H9 (cell line): Measurements from ENCODE around the gene KRTAP1-4. TPM values are rescaled to one million over a fixed set of nuclear protein-coding genes. Genes with fewer than 3 reads are reported as not detected.
"Not testable (repeated sequence)": the region's sequence is repeated elsewhere in the genome, so short reads cannot be mapped to it uniquely, and the experiment has no call there.

Experiments used
- DNase-seq: peaks from one replicate; pipeline ENCODE4 v3.0.0-alpha.2; 2017
- H2AFZ ChIP-seq: one replicate; pipeline ENCODE4 v1.6.1; 2013; ENCODE audit warnings: mild to moderate bottlenecking, low read length, control low read depth, moderate library complexity
- H2AK5ac ChIP-seq: 2 replicates; pipeline ENCODE4 v1.6.1; 2013; ENCODE audit warnings: low read length, control low read depth, mixed read lengths; ENCODE audit not compliant: insufficient read length
- H2BK120ac ChIP-seq: one replicate; pipeline ENCODE4 v1.6.1; 2013; ENCODE audit warnings: low read depth, mild to moderate bottlenecking, low read length, control low read depth, inconsistent platforms; ENCODE audit not compliant: poor library complexity, severe bottlenecking
- H2BK12ac ChIP-seq: 2 replicates; pipeline ENCODE4 v1.6.1; 2013; ENCODE audit warnings: low read length, control low read depth, mixed read lengths, low read depth; ENCODE audit not compliant: insufficient read length
- H2BK15ac ChIP-seq: 2 replicates; pipeline ENCODE4 v1.6.1; 2013; ENCODE audit warnings: low read depth, low read length, control low read depth
- H2BK20ac ChIP-seq: one replicate; pipeline ENCODE4 v1.6.1; 2013; ENCODE audit warnings: low read depth, mild to moderate bottlenecking, low read length, control low read depth, inconsistent platforms; ENCODE audit not compliant: poor library complexity, severe bottlenecking
- H2BK5ac ChIP-seq: 2 replicates; pipeline ENCODE4 v1.6.1; 2013; ENCODE audit warnings: low read length, control low read depth, mixed read lengths; ENCODE audit not compliant: insufficient read length
- H3K14ac ChIP-seq: 2 replicates; pipeline ENCODE4 v1.6.1; 2013; ENCODE audit warnings: low read length, control low read depth; ENCODE audit not compliant: insufficient read depth
- H3K18ac ChIP-seq: 2 replicates; pipeline ENCODE4 v1.6.1; 2013; ENCODE audit warnings: low read depth, mild to moderate bottlenecking, mixed read lengths, low read length, control low read depth; ENCODE audit not compliant: insufficient read length
- H3K23ac ChIP-seq: 2 replicates; pipeline ENCODE4 v1.6.1; 2013; ENCODE audit warnings: low read length, control low read depth, mixed read lengths, low read depth; ENCODE audit not compliant: insufficient read length
- H3K23me2 ChIP-seq: 2 replicates; pipeline ENCODE4 v1.6.1; 2013; ENCODE audit warnings: low read depth, mild to moderate bottlenecking, mixed read lengths, low read length, control low read depth; ENCODE audit not compliant: insufficient read length, poor library complexity, severe bottlenecking
- H3K27ac ChIP-seq: 2 replicates; pipeline ENCODE4 v1.5.1; 2013; ENCODE audit warnings: low read length, control low read depth, mixed read lengths, low read depth; ENCODE audit not compliant: insufficient read length
- H3K27me3 ChIP-seq: 2 replicates; pipeline ENCODE4 v1.6.1; 2013; ENCODE audit warnings: low read length, control low read depth, inconsistent platforms; ENCODE audit not compliant: insufficient read depth
- H3K4ac ChIP-seq: 2 replicates; pipeline ENCODE4 v1.6.1; 2013; ENCODE audit warnings: low read depth, mild to moderate bottlenecking, control low read depth, inconsistent platforms, low read length, moderate library complexity
- H3K4me1 ChIP-seq: 2 replicates; pipeline ENCODE4 v1.6.1; 2013; ENCODE audit warnings: low read length, control low read depth, inconsistent platforms; ENCODE audit not compliant: insufficient read depth
- H3K4me2 ChIP-seq: 2 replicates; pipeline ENCODE4 v1.6.1; 2013; ENCODE audit warnings: low read length, control low read depth, mixed read lengths; ENCODE audit not compliant: insufficient read length, insufficient read depth
- H3K56ac ChIP-seq: 2 replicates; pipeline ENCODE4 v1.6.1; 2013; ENCODE audit warnings: low read depth, mild to moderate bottlenecking, mixed read lengths, low read length, control low read depth; ENCODE audit not compliant: insufficient read length
- H3K79me1 ChIP-seq: 2 replicates; pipeline ENCODE4 v1.6.1; 2013; ENCODE audit warnings: low read depth, mild to moderate bottlenecking, moderate library complexity, low read length, control low read depth, inconsistent platforms; ENCODE audit not compliant: insufficient read depth, poor library complexity, severe bottlenecking
- H3K79me2 ChIP-seq: 2 replicates; pipeline ENCODE4 v1.6.1; 2013; ENCODE audit warnings: low read length, control low read depth, inconsistent platforms; ENCODE audit not compliant: insufficient read depth
- H3K9ac ChIP-seq: 2 replicates; pipeline ENCODE4 v1.6.1; 2013; ENCODE audit warnings: low read length, control low read depth, mixed read lengths; ENCODE audit not compliant: insufficient read length; ENCODE audit errors: extremely low read depth
- H3K9me3 ChIP-seq: one replicate; pipeline ENCODE4 v1.6.1; 2013; ENCODE audit warnings: low read depth, low read length, inconsistent platforms; ENCODE audit not compliant: control insufficient read depth
- H3T11ph ChIP-seq: one replicate; pipeline ENCODE4 v1.6.1; 2013; ENCODE audit warnings: mild to moderate bottlenecking, low read length, control low read depth, inconsistent platforms
- H4K20me1 ChIP-seq: one replicate; pipeline ENCODE4 v1.6.1; 2013; ENCODE audit not compliant: control insufficient read depth, insufficient read length, insufficient read depth
- H4K5ac ChIP-seq: 2 replicates; pipeline ENCODE4 v1.6.1; 2013; ENCODE audit warnings: low read depth, mild to moderate bottlenecking, mixed read lengths, low read length, control low read depth; ENCODE audit not compliant: insufficient read length
- H4K8ac ChIP-seq: replicated peaks from 2 replicates; pipeline ENCODE4 v1.6.1; 2013; ENCODE audit warnings: low read length, control low read depth, mixed read lengths, low read depth; ENCODE audit not compliant: insufficient read length
- H4K91ac ChIP-seq: 2 replicates; pipeline ENCODE4 v1.6.1; 2013; ENCODE audit warnings: low read depth, mild to moderate bottlenecking, moderate library complexity, mixed read lengths, low read length, control low read depth; ENCODE audit not compliant: insufficient read length
- H3K27ac Mint-ChIP-seq, 3 experiments: 2 replicates in 2 of 3; 3 replicates in 1 of 3; pipeline ENCODE4 v1.8.0; 2020 to 2021; ENCODE audit warnings: mixed read lengths in 3 of 3, mild to moderate bottlenecking in 1 of 3, moderate library complexity in 1 of 3
- H3K27me3 Mint-ChIP-seq: 2 replicates; pipeline ENCODE4 v1.8.0; 2021; ENCODE audit warnings: low read depth, mild to moderate bottlenecking, moderate library complexity, mixed read lengths
- H3K36me3 Mint-ChIP-seq, 3 experiments: 2 replicates in 2 of 3; 3 replicates in 1 of 3; pipeline ENCODE4 v1.8.0; 2020 to 2021; ENCODE audit warnings: low read depth in 3 of 3, mixed read lengths in 3 of 3; ENCODE audit not compliant: insufficient read depth in 1 of 3
- H3K4me1 Mint-ChIP-seq, 2 experiments: 2 replicates each; pipeline ENCODE4 v1.8.0; 2020; ENCODE audit warnings: mixed read lengths in 2 of 2
- H3K4me3 Mint-ChIP-seq, 2 experiments: 2 replicates in 1 of 2; 3 replicates in 1 of 2; pipeline ENCODE4 v1.8.0; 2020 to 2021; ENCODE audit warnings: mild to moderate bottlenecking in 2 of 2, mixed read lengths in 2 of 2, moderate library complexity in 1 of 2
- H3K9me3 Mint-ChIP-seq, 2 experiments: 2 replicates in 1 of 2; 3 replicates in 1 of 2; pipeline ENCODE4 v1.8.0; 2020; ENCODE audit warnings: mild to moderate bottlenecking in 2 of 2, mixed read lengths in 2 of 2, moderate library complexity in 1 of 2
- WGBS: extraction: QIAGEN DNeasy Blood & Tissue Kit; methylation state at CpG from one replicate; pipeline ENCODE4 v1.1.7; 2013; ENCODE audit warnings: missing lambda C conversion rate, low lambda C conversion rate, mixed read lengths; ENCODE audit not compliant: insufficient read length; ENCODE audit errors: extremely low coverage; 5-methylcytosine and 5-hydroxymethylcytosine counted together
- total RNA-seq: library from RNA; stranded (reverse); gene quantifications from 2 replicates; pipeline ENCODE4 v1.2.1, GENCODE V29; 2021
- TF ChIP-seq, protein P1 (sequence below): fragments of 200-600 bp; sonication (generic); conservative IDR thresholded peaks from 3 replicates; pipeline ENCODE4 v1.8.0; 2021; ENCODE audit warnings: antibody characterized with exemption, mild to moderate bottlenecking

The KRTAP1-4 gene
- total RNA-seq, 1 experiment from 2014 or later = not detected

DNA sequence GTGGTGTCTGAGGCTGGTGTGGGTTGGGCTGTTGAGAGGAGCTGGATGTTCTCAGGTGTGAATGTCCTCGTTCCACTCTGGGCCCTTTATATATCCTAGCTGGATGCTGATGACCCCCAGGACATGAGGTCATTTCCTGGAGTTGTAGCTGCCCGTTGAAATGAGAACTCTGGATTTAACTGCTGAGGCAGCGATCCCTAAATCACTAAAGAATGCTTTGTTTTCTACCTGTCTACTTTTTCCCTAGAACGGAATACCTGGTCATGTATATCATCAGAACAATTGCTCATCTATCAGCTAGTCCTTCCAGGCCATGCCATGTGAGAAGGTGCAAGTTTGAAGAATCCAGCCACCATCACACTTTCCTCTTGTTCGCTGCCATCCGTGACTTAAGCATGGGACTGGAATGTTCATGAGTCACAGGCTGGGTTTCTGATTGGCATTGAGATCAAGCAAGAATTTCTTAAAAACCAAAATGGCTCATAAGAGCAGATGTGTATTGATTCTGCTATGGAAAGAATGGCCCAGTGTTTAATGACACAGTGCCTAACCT is 30.1 kb upstream of the KRTAP1-4 start, which contains the start of gene KRTAP2-3:
KRTAP2-3 (minus strand) TSS at position 63 of the 553 bp plus-strand sequence. CDS start 64 bp downstream, outside the sequence.
- Histone ChIP-seq H3K18ac (no peak within 1 kb of the TSS), H3K56ac (no peak within 1 kb of the TSS), H2BK15ac (no peak within 1 kb of the TSS), H3K4me2 (no peak within 1 kb of the TSS), H2BK120ac (no peak within 1 kb of the TSS), H4K91ac (no peak within 1 kb of the TSS), H2BK12ac (no peak within 1 kb of the TSS), H3K79me1 (no peaks in the 10 kb centered on the region), H3K27me3 (no peaks in the 10 kb centered on the region), H3K23me2 (no peaks in the 10 kb centered on the region), H3T11ph (no peak within 1 kb of the TSS), H4K8ac (no peak within 1 kb of the TSS), H3K9me3 (no peaks in the 10 kb centered on the region), H3K4ac (no peak within 1 kb of the TSS), H4K5ac (no peak within 1 kb of the TSS), H2AK5ac (no peak within 1 kb of the TSS), H3K4me1 (no peaks in the 10 kb centered on the region), H3K79me2 (no peaks in the 10 kb centered on the region), H2BK5ac (no peak within 1 kb of the TSS), H3K9ac (no peak within 1 kb of the TSS), H3K23ac (no peak within 1 kb of the TSS), H3K14ac (no peak within 1 kb of the TSS), H2BK20ac (peak within 1 kb of the TSS; percentile 26), H4K20me1 (no peaks in the 10 kb centered on the region), H2AFZ (no peak within 1 kb of the TSS), H3K27ac (no peak within 1 kb of the TSS)
- peak within 1 kb of the TSS in 1 of 3 experiments; percentile 71; a peak in 3 of 7 replicates for H3K27ac Mint-ChIP-seq
- TF ChIP-seq, protein P1, sequence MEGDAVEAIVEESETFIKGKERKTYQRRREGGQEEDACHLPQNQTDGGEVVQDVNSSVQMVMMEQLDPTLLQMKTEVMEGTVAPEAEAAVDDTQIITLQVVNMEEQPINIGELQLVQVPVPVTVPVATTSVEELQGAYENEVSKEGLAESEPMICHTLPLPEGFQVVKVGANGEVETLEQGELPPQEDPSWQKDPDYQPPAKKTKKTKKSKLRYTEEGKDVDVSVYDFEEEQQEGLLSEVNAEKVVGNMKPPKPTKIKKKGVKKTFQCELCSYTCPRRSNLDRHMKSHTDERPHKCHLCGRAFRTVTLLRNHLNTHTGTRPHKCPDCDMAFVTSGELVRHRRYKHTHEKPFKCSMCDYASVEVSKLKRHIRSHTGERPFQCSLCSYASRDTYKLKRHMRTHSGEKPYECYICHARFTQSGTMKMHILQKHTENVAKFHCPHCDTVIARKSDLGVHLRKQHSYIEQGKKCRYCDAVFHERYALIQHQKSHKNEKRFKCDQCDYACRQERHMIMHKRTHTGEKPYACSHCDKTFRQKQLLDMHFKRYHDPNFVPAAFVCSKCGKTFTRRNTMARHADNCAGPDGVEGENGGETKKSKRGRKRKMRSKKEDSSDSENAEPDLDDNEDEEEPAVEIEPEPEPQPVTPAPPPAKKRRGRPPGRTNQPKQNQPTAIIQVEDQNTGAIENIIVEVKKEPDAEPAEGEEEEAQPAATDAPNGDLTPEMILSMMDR = no peak
- no peak for DNase-seq
- H3K4me1 Mint-ChIP-seq = peaks cover 4 to 7% of the 10 kb centered on the region in 2 experiments
- H3K4me3 Mint-ChIP-seq = no peak within 1 kb of the TSS
- no CpG with 5 or more reads among the region's 6 CpGs for WGBS
- no peaks in the 10 kb centered on the region; a peak in 1 of 5 replicates for H3K9me3 Mint-ChIP-seq
- H3K36me3 Mint-ChIP-seq = no peaks in the 10 kb centered on the region; a peak in 1 of 7 replicates
- no peaks in the 10 kb centered on the region for H3K27me3 Mint-ChIP-seq

GRCh38 chr17:41059276-41060051 is 29.5 kb upstream of the KRTAP1-4 start:
- H3K79me1 ChIP-seq, H2AFZ ChIP-seq, H3K56ac ChIP-seq, H3K27ac Mint-ChIP-seq, H3K4me2 ChIP-seq, H4K91ac ChIP-seq, H3K4me1 ChIP-seq, H3K4ac ChIP-seq, H4K20me1 ChIP-seq, H2AK5ac ChIP-seq, H3K23ac ChIP-seq, H3K4me1 Mint-ChIP-seq, H2BK15ac ChIP-seq, H3K9me3 Mint-ChIP-seq, H3K79me2 ChIP-seq, H4K8ac ChIP-seq, H3K18ac ChIP-seq, H2BK12ac ChIP-seq, H4K5ac ChIP-seq, H3K14ac ChIP-seq, H3K4me3 Mint-ChIP-seq, H2BK120ac ChIP-seq, H3K27me3 Mint-ChIP-seq, H3K27me3 ChIP-seq, H3K36me3 Mint-ChIP-seq, H3K23me2 ChIP-seq, H3K9ac ChIP-seq, H3T11ph ChIP-seq, H2BK5ac ChIP-seq, H3K27ac ChIP-seq, H3K9me3 ChIP-seq: not testable (repeated sequence)
- DNase-seq = peak; percentile 48
- H2BK20ac ChIP-seq = peak overlapping the region; percentile 26
- WGBS = no CpG with 5 or more reads among the region's 31 CpGs
